ENCODE data around the gene HLA-B. TPM values are rescaled to one million over a fixed set of nuclear protein-coding genes. Genes with fewer than 3 reads are reported as not detected.

HLA-B gene
- total RNA-seq, 1 donor from 2014 or later = 990 TPM

GRCh38 chr6:31357886-31358285 is 907 bp upstream of the HLA-B start:
- ATAC-seq = no peak
- intact Hi-C loops (cut with DNase I) = no loop called here

GRCh38 chr6:31356216-31356945 is 598 bp downstream of the HLA-B start:
- intact Hi-C loops (cut with DNase I) = no loop called here
- ATAC-seq (peak; percentile 57), DNase-seq (ENCODE audit: low spot score) (no peak)

More at GRCh38 chr6:31357886-31358285, 907 bp upstream of the HLA-B start:
- no peak for DNase-seq (ENCODE audit: low spot score)

GRCh38 chr6:31355583-31355948 is 1.4 kb downstream of the HLA-B start:
- ATAC-seq = no peak
- no peak for DNase-seq (ENCODE audit: low spot score)
- intact Hi-C loops (cut with DNase I) = no loop called here

GRCh38 chr6:31354864-31355582 is 2.0 kb downstream of the HLA-B start:
- ATAC-seq (no peak), DNase-seq (ENCODE audit: low spot score) (no peak)
- intact Hi-C loops (cut with DNase I) = loop anchor here (5.0 kb wide), 1 partner anchor 88 kb away; no protein-coding TSS in a partner anchor

- intact Hi-C loops (cut with DNase I) = loop anchor here (5.0 kb wide), 1 partner anchor 87 kb away; no protein-coding TSS in a partner anchor
- DNase-seq (ENCODE audit: low spot score) = no peak
Measured at GRCh38 chr6:31354158-31354863, 2.7 kb downstream of the HLA-B start.

GRCh38 chr6:31353384-31353945 is 3.5 kb downstream of the HLA-B start:
- ATAC-seq = no peak
- intact Hi-C loops (cut with DNase I) = loop anchor here (5.0 kb wide), 1 partner anchor 86 kb away; no protein-coding TSS in a partner anchor
- DNase-seq (ENCODE audit: low spot score) = no peak

More at GRCh38 chr6:31354158-31354863, 2.7 kb downstream of the HLA-B start:
- no peak for ATAC-seq

- DNase-seq (ENCODE audit: low spot score) (no peak), ATAC-seq (no peak)
- intact Hi-C loops (cut with DNase I) = loop anchor here (5.0 kb wide), 1 partner anchor 86 kb away; no protein-coding TSS in a partner anchor
Measured at GRCh38 chr6:31352683-31353383, 4.1 kb downstream of the HLA-B start.

GRCh38 chr6:31352310-31352682 is 4.7 kb downstream of the HLA-B start:
- ATAC-seq (no peak), DNase-seq (ENCODE audit: low spot score) (no peak)
- intact Hi-C loops (cut with DNase I) = loop anchor here (5.0 kb wide), 1 partner anchor 85 kb away; no protein-coding TSS in a partner anchor

GRCh38 chr6:31351401-31352309 is 5.3 kb downstream of the HLA-B start:
- ATAC-seq (no peak), DNase-seq (ENCODE audit: low spot score) (no peak)
- intact Hi-C loops (cut with DNase I) = loop anchor here (5.0 kb wide), 1 partner anchor 84 kb away; no protein-coding TSS in a partner anchor

GRCh38 chr6:31351033-31351380 is 6.0 kb downstream of the HLA-B start:
- ATAC-seq = no peak
- no peak for DNase-seq (ENCODE audit: low spot score)
- intact Hi-C loops (cut with DNase I) = loop anchor here (5.0 kb wide), 1 partner anchor 84 kb away; no protein-coding TSS in a partner anchor

GRCh38 chr6:31350196-31351032 is 6.6 kb downstream of the HLA-B start:
- intact Hi-C loops (cut with DNase I) = loop anchor here (5.0 kb wide), 1 partner anchor 83 kb away; no protein-coding TSS in a partner anchor
- no peak for ATAC-seq
- DNase-seq (ENCODE audit: low spot score) = no peak

- DNase-seq (ENCODE audit: low spot score) (no peak), ATAC-seq (no peak)
- intact Hi-C loops (cut with DNase I) = no loop called here
Measured at GRCh38 chr6:31349301-31349700, 7.7 kb downstream of the HLA-B start.

- intact Hi-C loops (cut with DNase I) = no loop called here
- ATAC-seq (no peak), DNase-seq (ENCODE audit: low spot score) (no peak)
Measured at GRCh38 chr6:31345026-31345730, 11.8 kb downstream of the HLA-B start.

- ATAC-seq (no peak), DNase-seq (ENCODE audit: low spot score) (no peak)
- intact Hi-C loops (cut with DNase I) = no loop called here
Measured at GRCh38 chr6:31340228-31340627, 16.8 kb downstream of the HLA-B start.

GRCh38 chr6:31339210-31339609 is 17.8 kb downstream of the HLA-B start:
- DNase-seq (ENCODE audit: low spot score) = no peak
- ATAC-seq = no peak
- intact Hi-C loops (cut with DNase I) = no loop called here

GRCh38 chr6:31336896-31337496 is 20.0 kb downstream of the HLA-B start:
- ATAC-seq (no peak), DNase-seq (ENCODE audit: low spot score) (no peak)
- intact Hi-C loops (cut with DNase I) = no loop called here
